ENCODE measurements around the gene IDUA.

DNA sequence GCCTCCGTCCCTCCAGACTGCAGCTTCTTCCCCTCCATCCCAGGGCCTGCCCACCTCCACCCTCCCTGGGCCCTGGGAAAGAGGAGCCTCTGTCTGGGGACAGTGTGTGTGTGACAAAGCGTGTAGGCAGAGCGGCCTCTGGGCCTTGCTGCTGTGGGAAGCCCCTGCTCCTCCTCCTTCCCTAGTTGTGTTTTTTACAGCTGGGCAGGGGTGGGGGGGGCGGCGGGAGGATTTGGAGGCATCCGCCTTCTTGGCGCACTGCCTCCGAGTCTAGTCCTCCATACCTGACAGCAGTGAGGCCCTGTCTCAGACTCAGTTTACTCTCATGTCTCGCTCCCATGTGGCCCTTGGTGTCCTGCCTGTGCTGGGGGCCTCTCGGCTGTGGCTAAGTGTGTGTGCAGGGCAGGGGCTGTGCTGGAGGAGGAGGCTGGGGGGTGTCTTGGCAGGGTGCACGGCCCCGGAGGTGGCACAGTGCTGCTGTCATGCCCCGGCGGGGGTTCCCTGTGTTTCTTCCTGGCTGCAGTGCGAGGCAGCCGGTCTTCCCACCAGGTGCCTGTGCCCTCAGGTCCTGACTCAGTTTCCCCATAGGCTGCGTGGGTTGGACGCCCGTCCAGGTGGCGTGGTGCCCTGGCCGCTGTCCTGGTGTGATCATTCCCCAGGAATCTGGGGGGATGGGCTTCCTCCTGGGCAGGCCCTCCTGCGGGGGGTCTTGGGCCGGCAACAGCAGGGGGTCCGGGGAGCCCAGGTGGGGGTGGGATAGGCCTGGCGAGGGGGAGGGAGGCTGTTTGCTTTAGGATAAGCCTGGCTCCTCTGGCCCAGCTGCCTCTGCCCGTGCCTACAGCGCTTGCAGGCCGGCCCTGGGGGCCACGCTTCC lies 31.5 kb downstream of the IDUA start:
- TF ChIP-seq CTCF (IDR thresholded peaks at IDR 0.05) (no peak), EZH2 (IDR thresholded peaks at IDR 0.05; ENCODE audit: borderline replicate concordance, insufficient read depth, low read depth, low read length, poor library complexity, severe bottlenecking) (no peak)

Measured in B cell (primary cell).